ENCODE results near the gene GRIK3. TPM values are rescaled to one million over a fixed set of nuclear protein-coding genes. Genes with fewer than 3 reads are reported as not detected.

GRIK3 gene
- total and polyA plus RNA-seq, 11 donors = 0.06 to 1.6 (median 0.29) TPM

DNA sequence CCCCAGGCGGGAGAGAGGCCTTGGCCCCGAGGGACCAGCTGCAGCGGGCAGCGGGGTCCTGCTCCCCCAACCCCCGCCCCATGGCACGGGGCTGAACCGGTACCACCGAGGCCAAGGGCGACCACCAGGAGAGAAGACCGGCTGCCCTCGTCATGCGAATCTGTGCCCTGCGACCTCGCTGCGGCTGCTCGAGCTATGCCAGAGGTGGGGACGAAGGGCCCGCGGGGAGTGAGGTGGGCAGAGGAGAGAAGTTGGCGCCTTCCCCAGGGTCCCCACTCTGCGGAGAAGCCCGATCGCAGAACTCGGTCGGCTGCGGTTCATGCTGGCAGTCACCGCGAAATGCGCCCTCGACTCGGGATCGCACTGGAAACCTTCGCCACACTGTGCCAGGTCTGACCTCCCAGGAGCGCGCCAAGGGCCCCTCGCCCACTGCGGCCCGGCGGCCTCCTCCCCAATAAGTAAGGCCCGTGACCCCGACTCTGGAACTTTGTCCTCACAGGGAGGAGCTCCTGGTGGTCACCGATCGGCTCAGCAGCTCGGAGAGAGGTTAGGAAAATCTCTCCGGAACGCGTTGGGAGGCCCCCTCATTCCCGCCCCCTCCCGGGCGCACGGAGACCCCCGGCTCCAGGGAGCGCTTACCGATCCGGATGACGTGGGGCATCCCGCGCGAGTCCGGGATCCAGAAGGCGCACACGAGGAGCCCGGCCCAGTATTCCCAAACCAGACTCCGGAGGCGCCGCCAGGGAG is 787 bp downstream of the GRIK3 start:
- Histone ChIP-seq H3K27ac (no peak overlapping the region), H3K4me3 (peak overlapping the region in 7 of 12 donors; percentile 6 to 38 (median 12)), H3K9me3 (no peaks in the 10 kb centered on the region), H3K36me3 (no peaks in the 10 kb centered on the region), H3K4me1 (peaks cover 0 to 40% (median 5%) of the 10 kb centered on the region in 12 donors), H3K27me3 (peaks cover 46 to 97% (median 86%) of the 10 kb centered on the region in 9 donors)
- WGBS, 4 donors = 0 to 2% (median 1%) methylated on average over 22 to 66 of the region's 66 CpGs
- DNase-seq = no peak
- TF ChIP-seq POLR2A (IDR thresholded peaks at IDR 0.05) (no peak), CTCF (IDR thresholded peaks at IDR 0.05) (no peak)
- intact Hi-C loops (cut with DNase I) = loop anchor here in 6 of 10 donors (5.0 to 10.0 kb wide), 4 partner anchors 329 to 459 kb away; no protein-coding TSS in a partner anchor
- no peak for ATAC-seq

- no peaks in the 10 kb centered on the region for H3K9me3 ChIP-seq
- intact Hi-C loops (cut with DNase I) = loop anchor here in 6 of 10 donors (5.0 to 10.0 kb wide), 4 partner anchors 328 to 458 kb away; no protein-coding TSS in a partner anchor
- H3K27me3 ChIP-seq = peaks cover 42 to 97% (median 87%) of the 10 kb centered on the region in 9 donors
- 1 to 3% (median 1%) methylated on average over 34 to 60 of the region's 60 CpGs for WGBS, 4 donors
- TF ChIP-seq POLR2A (IDR thresholded peaks at IDR 0.05) (no peak), CTCF (IDR thresholded peaks at IDR 0.05) (no peak)
- H3K27ac ChIP-seq = no peak overlapping the region
- peaks cover 0 to 40% (median 5%) of the 10 kb centered on the region in 12 donors for H3K4me1 ChIP-seq
- ATAC-seq (no peak), DNase-seq (no peak)
- no peaks in the 10 kb centered on the region for H3K36me3 ChIP-seq
- H3K4me3 ChIP-seq = peak overlapping the region in 5 of 12 donors; percentile 6 to 38 (median 12)
Observed at GRCh38 chr1:37032660-37033354, 1.5 kb downstream of the GRIK3 start.

GRCh38 chr1:37031871-37032270 is 2.4 kb downstream of the GRIK3 start:
- Histone ChIP-seq H3K27me3 (peaks cover 41 to 97% (median 78%) of the 10 kb centered on the region in 9 donors), H3K27ac (no peak overlapping the region), H3K36me3 (no peaks in the 10 kb centered on the region), H3K4me1 (peaks cover 0 to 40% (median 5%) of the 10 kb centered on the region in 12 donors), H3K9me3 (no peaks in the 10 kb centered on the region), H3K4me3 (no peak overlapping the region)
- ATAC-seq (no peak), DNase-seq (no peak)
- intact Hi-C loops (cut with DNase I) = loop anchor here in 6 of 10 donors (5.0 to 10.0 kb wide), 4 partner anchors 327 to 457 kb away; no protein-coding TSS in a partner anchor
- no peak for TF ChIP-seq POLR2A (IDR thresholded peaks at IDR 0.05)
- TF ChIP-seq CTCF (IDR thresholded peaks at IDR 0.05) = no peak
- WGBS, 4 donors = 25 to 31% (median 26%) methylated on average over 9 of the region's 9 CpGs

DNA sequence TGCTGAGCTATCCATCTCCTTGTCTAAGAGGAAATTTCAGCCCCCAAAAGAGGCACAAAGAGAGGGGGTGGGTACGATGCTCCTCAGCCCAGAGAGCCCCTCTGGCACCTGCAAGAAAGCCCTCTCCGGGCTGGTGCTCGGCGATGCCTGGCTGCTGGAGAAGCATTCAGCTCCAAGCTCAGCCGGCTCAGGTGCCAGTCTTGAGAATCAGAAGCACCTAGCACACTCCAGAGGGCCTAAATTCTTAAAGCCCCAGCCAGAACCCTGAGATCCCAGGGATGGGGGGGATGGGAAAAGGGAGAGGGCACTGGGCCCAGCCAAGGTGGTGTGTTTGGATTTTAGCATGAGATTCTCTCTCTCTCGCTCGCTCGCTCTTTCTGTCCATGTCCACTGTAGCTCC is 2.9 kb downstream of the GRIK3 start:
- ATAC-seq = no peak
- H3K9me3 ChIP-seq = no peaks in the 10 kb centered on the region
- intact Hi-C loops (cut with DNase I) = loop anchor here in 6 of 10 donors (5.0 to 10.0 kb wide), 4 partner anchors 327 to 457 kb away; no protein-coding TSS in a partner anchor
- no peak for DNase-seq
- H3K27ac ChIP-seq = no peak overlapping the region
- H3K27me3 ChIP-seq = peaks cover 37 to 96% (median 74%) of the 10 kb centered on the region in 9 donors
- no peak overlapping the region for H3K4me3 ChIP-seq
- WGBS, 4 donors = 46 to 57% (median 55%) methylated on average over 8 of the region's 8 CpGs
- TF ChIP-seq POLR2A (IDR thresholded peaks at IDR 0.05) (no peak), CTCF (IDR thresholded peaks at IDR 0.05) (no peak)
- peaks cover 0 to 38% (median 5%) of the 10 kb centered on the region in 12 donors for H3K4me1 ChIP-seq
- no peaks in the 10 kb centered on the region for H3K36me3 ChIP-seq
